HepG2 (cell line): ENCODE results near the gene ZNF618. TPM values are rescaled to one million over a fixed set of nuclear protein-coding genes. Genes with fewer than 3 reads are reported as not detected.

Source experiments
- ATAC-seq: fragments of 200-7000 bp; cut with Tn5 transposase; 3 replicates; pipeline ENCODE4 v1.9.1; 2020; ENCODE audit warnings: mild to moderate bottlenecking, moderate library complexity
- BruUV-seq: library from RNA; stranded (reverse); fragments of 400-500 nt; replicated peaks from 2 replicates; lab custom pipeline; 2021; lab: Mats Ljungman, UMichigan
- CTCF ChIA-PET: fragments of 300-600 bp; formaldehyde crosslinking; extraction: SDS; loops from one replicate; lab custom pipeline; 2021; ENCODE audit warnings: low total read pairs, inconsistent platforms, low intra/inter-chr PET ratio; lab: Yijun Ruan, JAX
- POLR2A ChIA-PET: fragments of 350-600 bp; sonication (Branson Sonifier 250); formaldehyde crosslinking; loops from one replicate; lab custom pipeline; 2020; ENCODE audit warnings: antibody characterized with exemption, inconsistent platforms; lab: Yijun Ruan, JAX
- DNase-seq: peaks from one replicate; pipeline ENCODE4 v3.0.0-alpha.2; 2015; ENCODE audit warnings: low spot score
- FAIRE-seq: peaks from 3 replicates; lab custom pipeline; 2011; peaks lifted over from hg19 to GRCh38; lab: Jason Lieb, UNC
- H2AFZ ChIP-seq: one replicate; pipeline ENCODE4 v1.6.1; 2011; ENCODE audit warnings: low read length, inconsistent platforms
- H3K27ac ChIP-seq: fragments of 300-600 bp; 3 replicates; pipeline ENCODE4 v1.8.0; 2011; ENCODE audit warnings: mixed run types, mild to moderate bottlenecking, mixed read lengths, low read length, inconsistent platforms; ENCODE audit not compliant: insufficient read depth; ENCODE audit errors: extremely low read length
- H3K27me3 ChIP-seq, 2 experiments: fragments of 200-600 bp in 1 of 2; 2 replicates in 1 of 2; 3 replicates in 1 of 2; pipeline versions ENCODE4 v1.6.0 to v1.8.0; 2011; ENCODE audit warnings: low read length in 2 of 2, mild to moderate bottlenecking in 2 of 2, moderate library complexity in 2 of 2, inconsistent platforms in 1 of 2; ENCODE audit not compliant: insufficient read depth in 2 of 2, control insufficient read depth in 1 of 2
- H3K36me3 ChIP-seq, 2 experiments: fragments of 200-600 bp in 1 of 2; replicated peaks in 1 of 2; 2 replicates in 1 of 2; 3 replicates in 1 of 2; pipeline versions ENCODE4 v1.5.1 to v1.8.0; 2011; ENCODE audit warnings: low read length in 2 of 2, inconsistent platforms in 1 of 2; ENCODE audit not compliant: insufficient read depth in 2 of 2, control insufficient read depth in 1 of 2
- H3K4me1 ChIP-seq: 2 replicates; pipeline ENCODE4 v1.5.1; 2012; ENCODE audit warnings: low read length, inconsistent platforms; ENCODE audit not compliant: insufficient read depth
- H3K4me2 ChIP-seq: 2 replicates; pipeline ENCODE4 v1.6.0; 2011; ENCODE audit warnings: low read depth, low read length, inconsistent platforms
- H3K4me3 ChIP-seq, 3 experiments: fragments of 200-600 bp in 1 of 3; sonication (generic), shearing (Covaris generic) in 1 of 3; replicated peaks in 1 of 3; 2 replicates each; pipeline ENCODE4 v1.5.1; 2011 to 2016; ENCODE audit warnings: low read length in 3 of 3, inconsistent platforms in 2 of 3, low read depth in 2 of 3, mild to moderate bottlenecking in 2 of 3, control low read depth in 1 of 3, mixed read lengths in 1 of 3; ENCODE audit not compliant: insufficient read depth in 1 of 3
- H3K79me2 ChIP-seq: one replicate; pipeline ENCODE4 v1.6.1; 2011; ENCODE audit warnings: low read length, inconsistent platforms; ENCODE audit not compliant: insufficient read depth
- H3K9ac ChIP-seq: 2 replicates; pipeline ENCODE4 v1.6.0; 2011; ENCODE audit warnings: mild to moderate bottlenecking, low read depth, low read length, inconsistent platforms; ENCODE audit not compliant: insufficient read depth
- H3K9me3 ChIP-seq: 2 replicates; pipeline ENCODE4 v1.5.1; 2012; ENCODE audit warnings: mild to moderate bottlenecking, low read length
- H4K20me1 ChIP-seq: 2 replicates; pipeline ENCODE4 v1.6.0; 2011; ENCODE audit warnings: inconsistent platforms, mild to moderate bottlenecking, low read length, moderate library complexity; ENCODE audit not compliant: insufficient read depth
- ASH2L ChIP-seq: fragments of 300-600, 200-600 bp; sonication (generic); IDR thresholded peaks from 2 replicates; pipeline ENCODE4 v1.7.0; 2017; ENCODE audit warnings: low read depth, mild to moderate bottlenecking, moderate library complexity, mixed read lengths, low read length; ENCODE audit not compliant: insufficient read length
- CEBPB ChIP-seq: IDR thresholded peaks from 2 replicates; pipeline ENCODE4 v1.6.1; 2011; ENCODE audit warnings: low read depth, low read length, improper control_type of control experiment, borderline replicate concordance
- DDIT3 ChIP-seq: sonication (generic); formaldehyde crosslinking; IDR thresholded peaks from 2 replicates; pipeline ENCODE4 v1.4.0; 2020; ENCODE audit warnings: mild to moderate bottlenecking, missing genetic modification reagents
- HNRNPL ChIP-seq: fragments of 200-400 bp; formaldehyde crosslinking; IDR thresholded peaks from 2 replicates; pipeline ENCODE4 v1.6.1; 2017; ENCODE audit warnings: mild to moderate bottlenecking, low read depth, low read length
- NR2F2 ChIP-seq: IDR thresholded peaks from 2 replicates; pipeline ENCODE4 v1.6.1; 2012; ENCODE audit warnings: low read depth, inconsistent platforms, borderline replicate concordance
- SMYD3 ChIP-seq: sonication (generic); formaldehyde crosslinking; IDR thresholded peaks from 2 replicates; pipeline ENCODE4 v1.8.1; 2023; ENCODE audit warnings: mild to moderate bottlenecking, missing genetic modification reagents
- SRSF9 ChIP-seq: fragments of 200-400 bp; formaldehyde crosslinking; IDR thresholded peaks from 2 replicates; pipeline ENCODE4 v1.6.1; 2018; ENCODE audit warnings: borderline replicate concordance, mild to moderate bottlenecking, low read depth, low read length; ENCODE audit not compliant: insufficient read depth, poor library complexity, severe bottlenecking
- YEATS4 ChIP-seq: sonication (generic); formaldehyde crosslinking; IDR thresholded peaks from 2 replicates; pipeline ENCODE4 v1.4.0; 2020; ENCODE audit warnings: missing genetic modification reagents, borderline replicate concordance
- ZNF121 ChIP-seq: sonication (generic); formaldehyde crosslinking; IDR thresholded peaks from 2 replicates; pipeline ENCODE4 v1.5.0; 2020; ENCODE audit warnings: mild to moderate bottlenecking, missing genetic modification reagents
- ZNF367 ChIP-seq: sonication (generic); formaldehyde crosslinking; IDR thresholded peaks from 2 replicates; pipeline ENCODE4 v1.4.0; 2020; ENCODE audit warnings: missing genetic modification reagents, borderline replicate concordance
- ZNF580 ChIP-seq: IDR thresholded peaks from 2 replicates; pipeline ENCODE4 v1.6.1; 2016; ENCODE audit warnings: low read depth, borderline replicate concordance
- ZNF790 ChIP-seq: sonication (generic); formaldehyde crosslinking; IDR thresholded peaks from 2 replicates; pipeline ENCODE4 v1.8.0; 2022; ENCODE audit warnings: missing genetic modification reagents, mild to moderate bottlenecking, borderline replicate concordance
- in situ Hi-C: cut with HindIII; loops from 2 replicates; pipeline ENCODE4 v1.10.0; 2017; ENCODE audit warnings: low pct_unique_long_range_greater_than_20kb; ENCODE audit not compliant: extremely low pct_ligation_motif_present
- intact Hi-C: fragments of 100-400 bp; cut with micrococcal nuclease; formaldehyde crosslinking; loops from one replicate; pipeline ENCODE4 v1.10.0; 2022; ENCODE audit not compliant: unreplicated experiment
- polyA plus RNA-seq, 8 experiments: library from polyadenylated mRNA; depleted of rRNA in 3 of 8; stranded (reverse) in 7 of 8; unstranded in 1 of 8; fragments of >200 nt; fragmentation: Illumina TruSeq in 4 of 8; extraction: Trizol in 4 of 8; gene quantifications; 2 replicates each; pipeline versions ENCODE4 v1.2.1 to v1.2.3, GENCODE V29; 2011 to 2016; ENCODE audit warnings: low read depth in 4 of 8, missing spikeins in 1 of 8, mixed read lengths in 1 of 8; ENCODE audit not compliant: insufficient read depth in 1 of 8
- total RNA-seq, 5 experiments: library from RNA; depleted of rRNA; stranded (reverse); fragments of >200 nt; fragmentation: Illumina TruSeq; extraction: Trizol; gene quantifications; 2 replicates each; pipeline ENCODE4 v1.2.3, GENCODE V29; 2016; ENCODE audit warnings: low read depth in 1 of 5
- TF ChIP-seq, protein P1 (sequence below): sonication (generic); formaldehyde crosslinking; IDR thresholded peaks from 2 replicates; pipeline ENCODE4 v1.5.0; 2020; ENCODE audit warnings: missing genetic modification reagents

The ZNF618 gene
- total and polyA plus RNA-seq, 2 of the 13 experiments (the other 11 are each of a cell fraction or from before 2014, with no cell fraction given), result 0.07 TPM

GRCh38 chr9:113941056-113941455 is 64.9 kb downstream of the ZNF618 start:
- ChIA-PET POLR2A (no interaction called here), CTCF (no interaction called here)
- Histone ChIP-seq H3K4me2 (no peak overlapping the region), H3K27ac (no peak overlapping the region), H3K4me3 (no peak overlapping the region), H4K20me1 (no peaks in the 10 kb centered on the region), H3K9me3 (no peaks in the 10 kb centered on the region), H3K4me1 (no peaks in the 10 kb centered on the region), H3K79me2 (no peaks in the 10 kb centered on the region), H3K36me3 (no peaks in the 10 kb centered on the region), H3K27me3 (peaks cover 0 to 11% of the 10 kb centered on the region in 2 experiments; a peak in 3 of 5 replicates), H3K9ac (no peak overlapping the region), H2AFZ (no peak overlapping the region)
- BruUV-seq, result no TSS peak
- FAIRE-seq (no peak), ATAC-seq (no peak), DNase-seq (no peak)
- intact Hi-C loops (no loop called here), in situ Hi-C loops (no loop called here)
- TF ChIP-seq SRSF9 (no peak), NR2F2 (no peak), ZNF121 (no peak), YEATS4 (CRISPR knock-in tag) (no peak), DDIT3 (CRISPR knock-in tag) (no peak), ASH2L (no peak), HNRNPL (no peak), SMYD3 (no peak), ZNF367 (CRISPR knock-in tag) (no peak), CEBPB (no peak), ZNF580 (CRISPR knock-in tag) (no peak), ZNF790 (CRISPR knock-in tag) (no peak)
- TF ChIP-seq, protein P1, sequence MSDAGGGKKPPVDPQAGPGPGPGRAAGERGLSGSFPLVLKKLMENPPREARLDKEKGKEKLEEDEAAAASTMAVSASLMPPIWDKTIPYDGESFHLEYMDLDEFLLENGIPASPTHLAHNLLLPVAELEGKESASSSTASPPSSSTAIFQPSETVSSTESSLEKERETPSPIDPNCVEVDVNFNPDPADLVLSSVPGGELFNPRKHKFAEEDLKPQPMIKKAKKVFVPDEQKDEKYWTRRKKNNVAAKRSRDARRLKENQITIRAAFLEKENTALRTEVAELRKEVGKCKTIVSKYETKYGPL, result no peak
